Activated CD8-positive, alpha-beta memory T cell treated with anti-CD3 and anti-CD28 coated beads, Interleukin-2, amount 10 ng/mL, durations not matched to agents 7 days and 5 days (primary cell): Measurements from ENCODE around the gene C1QC. TPM values are rescaled to one million over a fixed set of nuclear protein-coding genes. Genes with fewer than 3 reads are reported as not detected.

Experiments used
- ATAC-seq: fragments of 150-1000 bp; cut with Tn5 transposase; one replicate; pipeline ENCODE4 v1.10.0; 2021; ENCODE audit warnings: moderate library complexity
- CTCF ChIA-PET: fragments of 350-600 bp; sonication (Branson Sonifier 250); formaldehyde crosslinking; loops from one replicate; lab custom pipeline; 2021; ENCODE audit warnings: antibody characterized with exemption; lab: Charles Lee
- DNase-seq: peaks from one replicate; pipeline ENCODE4 v3.0.0-alpha.2; 2020
- H3K27ac Mint-ChIP-seq: one replicate; pipeline ENCODE4 v1.8.0; 2021; ENCODE audit warnings: mild to moderate bottlenecking, mixed read lengths
- H3K27me3 Mint-ChIP-seq: one replicate; pipeline ENCODE4 v1.8.0; 2021; ENCODE audit warnings: mixed read lengths
- H3K36me3 Mint-ChIP-seq: one replicate; pipeline ENCODE4 v1.8.0; 2021; ENCODE audit warnings: mild to moderate bottlenecking, mixed read lengths
- H3K4me1 Mint-ChIP-seq: one replicate; pipeline ENCODE4 v1.8.0; 2021; ENCODE audit warnings: mixed read lengths
- H3K4me3 Mint-ChIP-seq: one replicate; pipeline ENCODE4 v1.8.0; 2021; ENCODE audit warnings: mild to moderate bottlenecking, moderate library complexity, mixed read lengths
- H3K9me3 Mint-ChIP-seq: one replicate; pipeline ENCODE4 v1.8.0; 2022; ENCODE audit warnings: low read depth, mixed read lengths
- microRNA-seq: library from miRNA; unstranded; fragments of <30 nt; microRNA quantifications from one replicate; pipeline ENCODE4 v1.2.0, GENCODE V29; 2022
- total RNA-seq, 2 experiments: library from RNA; stranded (reverse); gene quantifications; one replicate each; pipeline ENCODE4 v1.2.3, GENCODE V29; 2021

Gene C1QC
- total RNA-seq, 2 experiments from 2014 or later = not detected

- Mint-ChIP-seq H3K27ac (no peak overlapping the region), H3K36me3 (no peaks in the 10 kb centered on the region), H3K27me3 (peaks cover 19% of the 10 kb centered on the region), H3K9me3 (no peaks in the 10 kb centered on the region), H3K4me1 (no peaks in the 10 kb centered on the region), H3K4me3 (no peak overlapping the region)
- DNase-seq (no peak), ATAC-seq (no peak)
- CTCF ChIA-PET = no interaction called here
These were observed 42.2 kb downstream of the C1QC start for GRCh38 chr1:22685591-22686059.

DNA sequence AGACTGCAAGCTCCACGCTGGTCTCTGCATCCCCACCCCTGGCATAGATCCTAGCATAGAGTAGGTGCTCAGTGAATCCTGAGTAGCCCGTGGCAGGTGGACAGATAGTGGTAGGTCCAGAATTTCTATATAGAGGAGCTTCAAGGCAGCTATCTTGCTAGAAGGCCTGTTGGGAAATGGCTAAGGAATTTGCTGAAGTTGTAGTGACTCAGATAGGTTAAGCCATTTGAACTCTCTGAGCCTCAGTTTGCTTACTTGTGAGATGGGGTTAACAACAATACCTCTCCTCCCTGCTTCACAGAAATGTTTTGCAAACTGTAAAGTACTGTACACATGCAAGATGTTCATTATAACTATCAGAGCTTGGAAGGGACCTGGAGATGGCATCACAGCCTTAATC is 43.8 kb downstream of the C1QC start:
- Mint-ChIP-seq H3K4me3 (no peak overlapping the region), H3K27ac (no peak overlapping the region)
- CTCF ChIA-PET = no interaction called here

DNA sequence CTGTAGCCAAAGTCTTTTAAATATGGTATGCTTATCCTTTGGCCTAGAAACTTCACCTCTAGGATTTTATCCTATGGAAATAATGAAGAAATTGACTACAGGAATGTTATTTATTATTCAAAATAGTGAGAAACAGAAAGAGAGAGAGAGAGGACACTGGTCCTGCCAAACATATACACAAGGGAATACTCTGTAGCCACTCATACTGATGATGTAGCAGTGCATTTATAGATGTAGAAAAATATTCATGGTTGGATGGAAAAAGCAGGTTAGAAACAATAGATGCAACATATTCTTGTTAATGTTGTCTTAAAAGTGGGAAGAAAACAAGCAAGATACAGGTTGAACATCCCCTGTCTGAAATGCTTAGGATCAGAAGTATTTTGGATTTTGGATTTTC is 45.0 kb downstream of the C1QC start:
- H3K27me3 Mint-ChIP-seq = peaks cover 22% of the 10 kb centered on the region
- H3K4me3 Mint-ChIP-seq = no peak overlapping the region
- no peak for ATAC-seq
- no peaks in the 10 kb centered on the region for H3K4me1 Mint-ChIP-seq
- no peak overlapping the region for H3K27ac Mint-ChIP-seq
- H3K9me3 Mint-ChIP-seq = no peaks in the 10 kb centered on the region
- no peaks in the 10 kb centered on the region for H3K36me3 Mint-ChIP-seq
- DNase-seq = no peak
- CTCF ChIA-PET = no interaction called here

More for the DNA sequence above, 43.8 kb downstream of the C1QC start:
- no peaks in the 10 kb centered on the region for H3K9me3 Mint-ChIP-seq
- no peak for DNase-seq
- no peaks in the 10 kb centered on the region for H3K36me3 Mint-ChIP-seq
- no peak for ATAC-seq
- peaks cover 19% of the 10 kb centered on the region for H3K27me3 Mint-ChIP-seq
- no peaks in the 10 kb centered on the region for H3K4me1 Mint-ChIP-seq

DNA sequence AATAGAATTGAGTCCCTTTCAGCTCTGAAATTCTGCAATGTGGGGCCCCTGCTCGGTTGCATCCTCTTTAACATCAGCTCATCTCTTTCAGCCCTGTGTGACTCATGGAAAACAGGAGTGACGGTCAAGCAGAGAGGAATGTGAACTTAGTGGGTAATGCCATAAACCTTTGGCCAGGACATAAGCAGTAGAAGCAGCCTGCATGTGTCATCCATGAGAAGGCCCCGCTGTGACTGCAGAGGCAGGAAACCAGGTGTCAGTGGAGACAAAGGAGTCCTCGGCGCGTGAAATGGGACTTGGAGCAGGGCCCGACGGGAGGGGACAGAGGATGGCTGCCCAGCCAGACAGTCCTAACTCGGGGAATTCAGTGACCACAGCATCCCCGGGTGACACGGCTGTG is 46.1 kb downstream of the C1QC start:
- no peak for DNase-seq
- peaks cover 22% of the 10 kb centered on the region for H3K27me3 Mint-ChIP-seq
- no peak overlapping the region for H3K4me3 Mint-ChIP-seq
- no peak for ATAC-seq
- H3K36me3 Mint-ChIP-seq = no peaks in the 10 kb centered on the region
- no peaks in the 10 kb centered on the region for H3K4me1 Mint-ChIP-seq
- H3K27ac Mint-ChIP-seq = no peak overlapping the region
- H3K9me3 Mint-ChIP-seq = no peaks in the 10 kb centered on the region
- CTCF ChIA-PET = no interaction called here

GRCh38 chr1:22691031-22691753 is 47.8 kb downstream of the C1QC start:
- Mint-ChIP-seq H3K36me3 (no peaks in the 10 kb centered on the region), H3K4me1 (no peaks in the 10 kb centered on the region), H3K27me3 (peaks cover 15% of the 10 kb centered on the region), H3K9me3 (no peaks in the 10 kb centered on the region), H3K4me3 (no peak overlapping the region), H3K27ac (no peak overlapping the region)
- CTCF ChIA-PET = interaction anchor here (0.8 kb wide), 1 partner anchor 12 kb away, joined by 3 read pairs; no protein-coding TSS in a partner anchor
- ATAC-seq (no peak), DNase-seq (no peak)

DNA sequence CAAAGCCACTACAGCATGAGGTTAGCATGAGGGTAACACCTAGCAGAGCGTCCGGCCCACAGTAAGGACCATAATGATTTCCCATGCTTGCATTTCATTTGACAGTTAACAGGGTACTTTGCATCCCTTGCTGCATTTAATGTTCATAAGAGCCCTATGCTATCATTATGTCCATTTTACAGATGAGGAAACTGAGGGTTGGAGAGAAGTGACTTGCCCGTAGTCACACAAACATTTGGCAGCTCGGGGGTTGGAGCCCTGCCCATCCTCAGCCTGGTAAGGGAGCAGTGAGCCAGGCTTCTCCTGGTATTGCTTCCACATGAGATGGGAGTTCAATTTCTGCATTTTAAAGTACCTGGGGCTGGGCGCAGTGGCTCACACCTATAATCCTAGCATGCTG is 50.7 kb downstream of the C1QC start:
- no peak for ATAC-seq
- no peaks in the 10 kb centered on the region for H3K9me3 Mint-ChIP-seq
- CTCF ChIA-PET = no interaction called here
- H3K27me3 Mint-ChIP-seq = peaks cover 7% of the 10 kb centered on the region
- no peak overlapping the region for H3K27ac Mint-ChIP-seq
- no peaks in the 10 kb centered on the region for H3K4me1 Mint-ChIP-seq
- H3K36me3 Mint-ChIP-seq = no peaks in the 10 kb centered on the region
- DNase-seq = no peak
- no peak overlapping the region for H3K4me3 Mint-ChIP-seq

DNA sequence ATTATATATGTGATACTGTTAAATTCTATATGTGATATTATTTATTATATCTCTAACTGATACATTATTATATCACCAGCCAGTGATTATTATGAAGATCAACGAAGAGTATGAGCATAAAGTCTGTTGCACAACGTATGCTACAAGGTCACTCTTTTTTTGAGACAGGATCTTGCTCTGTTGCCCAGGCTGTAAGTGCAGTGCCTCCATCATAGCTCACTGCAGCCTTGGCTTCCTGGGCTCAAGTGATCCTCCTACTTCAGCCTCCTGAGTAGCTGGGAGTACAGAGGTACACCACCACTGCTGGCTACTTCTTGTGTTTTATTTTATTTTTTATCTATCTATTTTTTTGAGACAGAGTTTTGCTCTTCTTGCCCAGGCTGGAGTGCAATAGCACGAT is 53.2 kb downstream of the C1QC start:
- ATAC-seq (no peak), DNase-seq (no peak)
- Mint-ChIP-seq H3K27me3 (peaks cover 8% of the 10 kb centered on the region), H3K4me3 (no peak overlapping the region), H3K36me3 (no peaks in the 10 kb centered on the region), H3K9me3 (no peaks in the 10 kb centered on the region), H3K4me1 (no peaks in the 10 kb centered on the region), H3K27ac (no peak overlapping the region)
- CTCF ChIA-PET = no interaction called here

Small RNA genes within 50 kb of the gene (microRNA-seq; reads per million reads assigned to microRNA genes)
- gene MIR6127 = not detected

Other genes starting within 250 kb of the C1QC start
- gene ZBTB40, start 191.8 kb upstream of the C1QC start, total RNA-seq = 10 to 100 TPM; 17.2 to 19.0 TPM
- not detected for gene EPHA8, start 80.1 kb upstream of the C1QC start, total RNA-seq
- not detected for gene C1QA, start 7.0 kb upstream of the C1QC start, total RNA-seq
- not detected for gene C1QB, start 9.6 kb downstream of the C1QC start, total RNA-seq
- under 1 TPM; 0.09 TPM for gene EPHB2, start 67.2 kb downstream of the C1QC start, total RNA-seq